Measurements from ENCODE around the gene TSNAXIP1. TPM values are rescaled to one million over a fixed set of nuclear protein-coding genes. Genes with fewer than 3 reads are reported as not detected.

Gene TSNAXIP1
- total and polyA plus RNA-seq, 2 donors (not counting 1 experiment from before 2014, with no cell fraction given) = 0.97 to 1.2 TPM

- peaks cover 33% of the 10 kb centered on the region for H4K20me1 ChIP-seq (ENCODE audit: control insufficient read depth, insufficient read depth, low read length, poor library complexity, severe bottlenecking)
- TF ChIP-seq, protein P1, sequence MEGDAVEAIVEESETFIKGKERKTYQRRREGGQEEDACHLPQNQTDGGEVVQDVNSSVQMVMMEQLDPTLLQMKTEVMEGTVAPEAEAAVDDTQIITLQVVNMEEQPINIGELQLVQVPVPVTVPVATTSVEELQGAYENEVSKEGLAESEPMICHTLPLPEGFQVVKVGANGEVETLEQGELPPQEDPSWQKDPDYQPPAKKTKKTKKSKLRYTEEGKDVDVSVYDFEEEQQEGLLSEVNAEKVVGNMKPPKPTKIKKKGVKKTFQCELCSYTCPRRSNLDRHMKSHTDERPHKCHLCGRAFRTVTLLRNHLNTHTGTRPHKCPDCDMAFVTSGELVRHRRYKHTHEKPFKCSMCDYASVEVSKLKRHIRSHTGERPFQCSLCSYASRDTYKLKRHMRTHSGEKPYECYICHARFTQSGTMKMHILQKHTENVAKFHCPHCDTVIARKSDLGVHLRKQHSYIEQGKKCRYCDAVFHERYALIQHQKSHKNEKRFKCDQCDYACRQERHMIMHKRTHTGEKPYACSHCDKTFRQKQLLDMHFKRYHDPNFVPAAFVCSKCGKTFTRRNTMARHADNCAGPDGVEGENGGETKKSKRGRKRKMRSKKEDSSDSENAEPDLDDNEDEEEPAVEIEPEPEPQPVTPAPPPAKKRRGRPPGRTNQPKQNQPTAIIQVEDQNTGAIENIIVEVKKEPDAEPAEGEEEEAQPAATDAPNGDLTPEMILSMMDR (IDR thresholded peaks at IDR 0.05) = no peak
- no peak for TF ChIP-seq EZH2 (IDR thresholded peaks at IDR 0.05; ENCODE audit: borderline replicate concordance, insufficient read depth, low read depth, low read length, poor library complexity, severe bottlenecking)
- H3K27ac ChIP-seq (ENCODE audit: low read length in 2 of 2) = no peak overlapping the region
- DNase-seq (no peak), ATAC-seq (ENCODE audit: low read depth) (no peak)
- Mint-ChIP-seq H3K4me3 (no peak overlapping the region), H3K27me3 (no peaks in the 10 kb centered on the region), H3K27ac (no peak overlapping the region), H3K9me3 (ENCODE audit: insufficient read depth) (no peaks in the 10 kb centered on the region), H3K4me1 (peaks cover 26% of the 10 kb centered on the region)
- H3K36me3 ChIP-seq (replicated peaks in 1 of 2; ENCODE audit: control extremely low read depth in 1 of 2, control insufficient read depth in 1 of 2, extremely low read depth in 1 of 2, insufficient read depth in 2 of 2, low read length in 1 of 2) = peaks cover 7 to 31% of the 10 kb centered on the region in 2 experiments
- H3K79me2 ChIP-seq (ENCODE audit: control insufficient read depth, insufficient read depth, low read length) = peaks cover 72% of the 10 kb centered on the region
- no peak overlapping the region for H3K4me2 ChIP-seq (replicated peaks; ENCODE audit: low read depth, low read length, poor library complexity, severe bottlenecking)
- 99% methylated on average over 5 of the region's 5 CpGs for WGBS (ENCODE audit: insufficient coverage)
- CTCF ChIA-PET = interaction anchor here (0.5 kb wide), 1 partner anchor 1824 kb away, joined by 3 read pairs; no protein-coding TSS in a partner anchor
- no peaks in the 10 kb centered on the region for H3K27me3 ChIP-seq (replicated peaks in 1 of 4; ENCODE audit: control extremely low read depth in 1 of 4, control insufficient read depth in 3 of 4, insufficient read depth in 4 of 4, low read length in 3 of 4)
- H3K9me3 ChIP-seq (ENCODE audit: control extremely low read depth in 1 of 3, control insufficient read depth in 2 of 3, insufficient read depth in 1 of 3, low read length in 2 of 3) = no peaks in the 10 kb centered on the region
- peaks cover 9 to 14% of the 10 kb centered on the region in 2 donors for H3K4me1 ChIP-seq (ENCODE audit: control insufficient read depth in 2 of 2, insufficient read depth in 2 of 2, low read length in 2 of 2)
- POLR2A ChIA-PET = no interaction called here
- no peak overlapping the region for H3K4me3 ChIP-seq (ENCODE audit: control extremely low read depth in 1 of 5, extremely low read depth in 1 of 5, insufficient read depth in 1 of 5, low read depth in 2 of 5, low read length in 4 of 5)
- H3K9ac ChIP-seq (ENCODE audit: low read length) = no peak overlapping the region
- no peak overlapping the region for H2AFZ ChIP-seq (ENCODE audit: insufficient read depth, low read depth, low read length, poor library complexity, severe bottlenecking)
- intact Hi-C loops (cut with micrococcal nuclease) = no loop called here
Measured at GRCh38 chr16:67763066-67763465, 43.6 kb upstream of the TSNAXIP1 start.

- Histone ChIP-seq H4K20me1 (ENCODE audit: control insufficient read depth, insufficient read depth, low read length, poor library complexity, severe bottlenecking) (peaks cover 22% of the 10 kb centered on the region), H3K27me3 (replicated peaks in 1 of 4; ENCODE audit: control extremely low read depth in 1 of 4, control insufficient read depth in 3 of 4, insufficient read depth in 4 of 4, low read length in 3 of 4) (no peaks in the 10 kb centered on the region), H3K9ac (ENCODE audit: low read length) (no peak overlapping the region), H3K79me2 (ENCODE audit: control insufficient read depth, insufficient read depth, low read length) (peaks cover 70% of the 10 kb centered on the region), H3K4me2 (replicated peaks; ENCODE audit: low read depth, low read length, poor library complexity, severe bottlenecking) (no peak overlapping the region), H3K4me3 (ENCODE audit: control extremely low read depth in 1 of 5, extremely low read depth in 1 of 5, insufficient read depth in 1 of 5, low read depth in 2 of 5, low read length in 4 of 5) (no peak overlapping the region), H3K36me3 (replicated peaks in 1 of 2; ENCODE audit: control extremely low read depth in 1 of 2, control insufficient read depth in 1 of 2, extremely low read depth in 1 of 2, insufficient read depth in 2 of 2, low read length in 1 of 2) (peaks cover 7 to 26% of the 10 kb centered on the region in 2 experiments), H3K9me3 (ENCODE audit: control extremely low read depth in 1 of 3, control insufficient read depth in 2 of 3, insufficient read depth in 1 of 3, low read length in 2 of 3) (no peaks in the 10 kb centered on the region), H2AFZ (ENCODE audit: insufficient read depth, low read depth, low read length, poor library complexity, severe bottlenecking) (no peak overlapping the region), H3K27ac (ENCODE audit: low read length in 2 of 2) (no peak overlapping the region), H3K4me1 (ENCODE audit: control insufficient read depth in 2 of 2, insufficient read depth in 2 of 2, low read length in 2 of 2) (peaks cover 9 to 14% of the 10 kb centered on the region in 2 donors)
- H3K27ac Mint-ChIP-seq = no peak overlapping the region
- TF ChIP-seq, protein P1 (IDR thresholded peaks at IDR 0.05) = no peak
- TF ChIP-seq EZH2 (IDR thresholded peaks at IDR 0.05; ENCODE audit: borderline replicate concordance, insufficient read depth, low read depth, low read length, poor library complexity, severe bottlenecking) = no peak
- peaks cover 25% of the 10 kb centered on the region for H3K4me1 Mint-ChIP-seq
- intact Hi-C loops (cut with micrococcal nuclease) = no loop called here
- no peak for DNase-seq
- CTCF ChIA-PET = no interaction called here
- no peak for ATAC-seq (ENCODE audit: low read depth)
- no peaks in the 10 kb centered on the region for H3K9me3 Mint-ChIP-seq (ENCODE audit: insufficient read depth)
- 93% methylated on average over 3 of the region's 7 CpGs for WGBS (ENCODE audit: insufficient coverage)
- POLR2A ChIA-PET = no interaction called here
- H3K27me3 Mint-ChIP-seq = no peaks in the 10 kb centered on the region
- no peak overlapping the region for H3K4me3 Mint-ChIP-seq
Measured at GRCh38 chr16:67764158-67764667, 42.5 kb upstream of the TSNAXIP1 start.

Measured in B cell (primary cell).